ENCODE measurements around the gene LYRM4.
"Not testable (repeated sequence)": the region's sequence is repeated elsewhere in the genome, so short reads cannot be mapped to it uniquely, and the experiment has no call there.

LYRM4 gene

DNA sequence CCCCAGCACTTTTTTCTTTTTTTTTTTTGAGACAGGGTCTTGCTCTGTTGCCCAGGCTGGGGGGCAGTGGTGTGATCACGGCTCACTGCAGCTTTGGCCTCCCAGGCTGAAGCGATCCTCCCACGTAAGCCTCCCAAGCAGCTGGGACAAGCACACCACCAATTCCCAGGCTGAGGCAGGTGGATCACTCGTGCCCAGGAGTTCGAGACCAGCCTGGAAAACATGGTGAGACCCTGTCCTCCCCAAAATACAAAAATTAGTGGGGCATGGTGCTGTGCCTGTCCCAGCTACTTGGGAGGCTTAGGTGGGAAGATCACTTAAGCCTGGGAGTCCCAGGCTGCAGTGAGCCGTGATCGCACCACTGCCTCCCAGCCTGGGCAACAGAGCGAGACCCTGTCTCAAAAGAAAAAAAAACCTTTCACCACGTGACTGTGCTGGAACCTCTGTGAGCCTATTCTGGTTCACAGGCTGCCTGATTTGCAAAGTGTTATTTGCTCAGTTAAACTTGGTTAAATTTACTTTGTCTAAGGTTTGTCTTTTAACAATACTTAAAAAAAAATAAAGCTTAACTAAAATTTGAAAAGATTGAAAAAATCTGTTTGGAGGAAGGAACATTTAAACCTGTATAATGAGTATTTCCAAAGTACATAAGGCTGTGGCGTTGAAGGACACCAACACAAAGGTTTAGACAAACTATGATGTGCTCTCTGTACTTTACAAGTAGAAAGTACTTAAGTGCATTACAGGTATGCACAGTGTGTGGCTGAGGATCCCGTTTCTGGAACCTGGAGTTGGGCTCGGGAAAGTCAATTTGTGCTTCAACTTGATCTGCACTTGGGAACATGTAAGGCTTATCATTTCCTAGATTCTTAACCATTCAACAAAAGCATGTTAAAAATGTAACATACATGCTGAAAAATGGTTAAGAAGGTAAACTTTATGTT, 120.7 kb downstream of the LYRM4 start:
- no peak for DNase-seq

DNA sequence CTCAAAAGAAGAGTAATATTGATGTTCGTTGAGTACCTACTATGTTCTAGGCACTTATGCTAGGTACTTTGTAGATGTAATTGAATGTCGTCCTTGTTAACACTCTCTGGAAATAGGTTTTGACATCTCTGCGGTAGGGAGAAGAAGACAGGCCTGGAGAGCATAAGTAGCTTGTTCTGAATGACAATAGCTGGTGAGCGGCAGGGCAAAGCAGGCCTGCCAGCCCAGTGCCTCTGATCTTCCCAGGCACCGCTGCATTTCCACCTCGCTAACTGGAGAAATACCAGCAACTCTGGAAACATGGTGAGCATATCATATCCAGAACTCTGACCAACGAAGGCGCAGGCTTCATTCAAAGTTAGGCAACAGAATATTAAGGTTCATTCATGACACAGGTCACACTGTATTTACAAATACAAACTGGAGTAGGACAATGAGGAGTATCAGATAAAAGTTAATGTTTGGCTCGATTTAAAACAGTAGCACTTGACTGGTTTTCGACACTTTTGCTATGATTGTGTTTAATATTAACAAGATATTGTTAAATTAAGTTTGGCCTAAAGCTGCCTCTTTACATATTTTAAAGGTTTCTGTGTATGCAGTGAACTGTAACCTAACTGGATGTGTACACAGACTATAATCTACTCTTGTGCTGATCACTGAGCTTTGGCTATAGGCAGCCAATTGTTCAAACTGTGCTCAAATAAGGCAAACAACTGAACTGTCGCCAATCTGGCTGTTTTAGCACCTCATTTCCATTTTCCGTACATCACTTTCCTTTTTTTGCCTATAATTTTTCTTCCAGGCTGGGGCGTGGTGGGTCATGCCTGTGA, 121.5 kb downstream of the LYRM4 start:
- no peak for DNase-seq

DNA sequence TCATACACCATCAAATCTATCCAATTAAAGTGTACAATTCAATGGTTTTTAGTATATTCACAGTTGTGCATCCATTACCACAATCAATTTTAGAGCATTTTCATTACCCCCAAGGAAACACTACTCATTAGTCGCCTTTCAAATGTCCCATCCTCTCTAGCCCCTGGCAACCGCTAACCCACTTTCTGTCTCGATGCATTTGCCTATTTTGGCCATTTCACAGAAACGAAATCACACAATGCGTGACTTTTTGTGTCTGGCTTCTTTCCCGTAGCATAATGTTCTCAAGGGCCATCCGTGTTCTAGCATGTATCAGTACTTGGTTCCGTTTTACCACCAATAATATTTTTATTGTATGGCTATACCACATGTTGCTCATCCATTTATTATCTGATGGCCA, 123.9 kb downstream of the LYRM4 start:
- DNase-seq: no peak

DNA sequence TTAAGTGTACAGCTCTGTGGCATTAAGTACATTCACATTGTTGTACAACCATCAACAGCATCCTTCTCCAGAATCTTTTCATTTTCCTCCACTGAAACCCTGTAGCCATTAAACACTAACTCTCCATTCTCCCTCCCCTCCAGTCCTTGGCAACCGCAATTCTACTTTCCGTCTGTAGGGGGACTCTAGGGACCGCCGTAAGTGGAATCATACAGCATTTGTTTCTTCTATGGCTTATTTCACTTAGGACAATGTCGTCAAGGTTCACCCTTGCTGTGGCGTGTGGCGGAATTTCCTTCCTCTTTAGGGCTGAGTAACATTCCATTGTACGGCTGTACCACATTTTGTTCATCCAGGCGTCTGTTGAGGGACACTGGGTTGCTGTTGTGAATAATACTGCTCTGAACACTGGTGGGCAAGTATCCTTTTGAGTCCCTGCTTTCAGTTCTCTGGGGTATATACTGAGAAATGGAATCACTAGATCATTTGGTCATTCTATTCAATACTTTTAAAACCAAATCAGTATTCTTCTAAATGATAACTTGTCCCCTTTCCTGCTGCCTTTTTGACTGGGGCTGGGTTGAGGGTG, 124.9 kb downstream of the LYRM4 start:
- peak in 2 of 4 experiments; percentile 4 to 10 for DNase-seq

DNA sequence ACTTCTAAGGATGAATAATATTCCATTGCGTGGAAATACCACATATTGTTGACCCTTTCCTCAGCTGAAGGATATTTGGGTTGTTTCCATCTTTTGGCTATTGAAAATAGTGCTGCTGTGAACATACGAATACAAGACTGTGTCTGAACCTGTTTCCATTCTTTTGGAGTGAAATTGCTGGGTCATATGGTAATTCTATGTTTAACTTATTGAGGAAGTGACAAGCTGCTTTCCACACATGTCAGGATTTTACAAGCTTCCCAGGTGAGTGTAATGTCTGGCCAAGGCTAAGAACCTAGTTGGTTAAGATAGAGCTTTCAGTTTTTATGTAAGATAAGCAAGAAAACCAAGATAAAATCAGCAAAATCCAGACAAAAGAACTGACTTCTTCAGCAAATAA, 126.8 kb downstream of the LYRM4 start:
- DNase-seq: no peak

DNA sequence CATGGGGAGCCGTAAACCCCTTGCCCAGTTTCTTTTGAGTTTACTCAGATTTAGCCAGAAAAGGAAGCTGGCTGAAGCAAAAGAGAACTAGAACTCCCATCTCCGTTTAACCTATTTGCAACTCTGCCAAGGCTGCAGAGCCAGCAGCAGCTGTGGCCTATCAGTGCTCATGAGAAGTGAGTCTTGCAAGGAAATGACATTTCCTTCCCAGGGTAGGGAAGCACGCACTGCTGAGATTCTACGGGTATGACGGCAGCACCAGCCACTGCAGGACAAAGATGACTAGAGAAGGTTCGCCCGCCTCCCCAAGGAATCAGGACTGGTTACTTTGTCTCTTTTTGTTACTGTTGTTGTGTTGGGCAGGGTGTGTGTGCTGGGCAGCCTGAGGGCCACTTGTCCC, 128.0 kb downstream of the LYRM4 start:
- DNase-seq: no peak

DNA sequence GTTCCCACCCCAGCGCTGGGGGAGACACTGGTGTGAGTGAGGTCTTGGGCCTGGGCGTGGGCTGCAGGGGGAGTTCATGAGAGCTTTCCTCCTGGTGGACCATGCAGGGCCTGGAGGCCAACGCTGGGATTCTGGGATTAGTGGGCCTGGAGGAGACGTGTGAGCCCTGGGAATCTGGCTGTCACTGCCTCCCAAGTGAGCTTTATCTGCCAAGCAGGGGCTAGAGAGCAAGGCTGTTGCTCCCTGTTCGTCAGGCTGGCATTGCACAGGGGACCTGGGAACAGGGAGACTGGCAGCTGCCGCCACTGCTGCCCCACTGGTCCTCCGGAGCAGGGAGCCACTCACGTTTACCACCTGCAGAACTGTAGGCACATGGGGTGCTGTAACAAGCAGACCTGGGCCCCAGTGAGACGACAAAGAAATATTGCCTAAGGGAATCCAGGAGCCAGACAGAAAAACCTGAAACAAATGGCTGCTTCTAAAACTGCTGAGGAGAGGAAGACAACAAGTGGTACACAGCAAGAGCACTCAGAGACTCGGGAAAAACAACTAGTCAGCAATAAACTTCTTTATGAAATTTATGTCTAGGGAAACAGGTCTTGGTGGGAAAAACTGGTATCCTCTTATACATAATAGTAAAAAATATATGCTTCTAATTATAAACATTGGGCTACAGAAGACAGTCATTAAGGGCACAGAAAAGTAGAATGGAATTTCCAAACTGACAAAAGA, 130.4 kb downstream of the LYRM4 start:
- no peak for DNase-seq

DNA sequence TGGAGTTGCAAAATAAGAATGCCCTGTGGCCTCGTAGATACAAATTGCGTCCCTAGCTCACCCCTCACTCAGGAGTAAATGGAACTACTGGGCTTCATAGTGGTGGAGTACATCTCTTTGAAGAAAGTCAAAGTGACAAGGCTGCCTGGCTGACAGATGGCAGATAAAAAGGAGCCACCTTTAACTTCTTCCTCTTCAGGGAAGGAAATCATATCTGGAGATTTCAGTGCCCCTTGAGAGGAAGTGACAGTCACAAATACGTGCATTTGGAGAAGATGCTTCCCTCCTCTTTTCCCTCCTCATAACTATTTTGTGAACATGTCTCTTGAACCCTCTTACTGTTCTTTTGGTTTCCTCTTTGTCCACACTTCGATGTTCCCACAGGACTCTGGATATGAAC, 132.4 kb downstream of the LYRM4 start:
- no peak for DNase-seq

DNA sequence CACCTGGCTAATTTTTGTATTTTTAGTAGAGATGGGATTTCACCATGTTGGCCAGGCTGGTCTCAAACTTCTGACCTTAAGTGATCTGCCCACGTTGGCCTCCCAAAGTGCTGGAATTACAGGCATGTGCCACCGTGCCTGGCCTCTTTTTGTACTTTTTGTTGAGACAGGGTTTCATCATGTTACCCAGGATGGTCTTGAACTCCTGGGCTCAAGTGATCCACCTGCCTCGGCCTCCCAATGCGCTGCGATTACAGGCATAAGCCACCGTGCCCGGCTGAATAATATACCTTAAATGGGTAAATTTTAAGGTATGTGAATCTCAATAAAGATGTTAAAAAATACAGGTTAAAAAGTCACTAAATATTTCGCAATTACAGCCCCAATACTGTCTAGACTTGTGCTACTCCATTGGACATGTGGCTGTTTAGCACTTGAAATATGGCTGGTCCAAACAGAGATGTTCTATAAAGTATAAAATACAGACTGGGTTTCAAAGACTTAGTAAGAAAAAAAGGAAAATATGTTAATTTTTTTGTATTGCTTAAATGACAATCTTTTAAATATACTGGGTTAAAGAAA, 133.6 kb downstream of the LYRM4 start:
- DNase-seq: no peak

DNA sequence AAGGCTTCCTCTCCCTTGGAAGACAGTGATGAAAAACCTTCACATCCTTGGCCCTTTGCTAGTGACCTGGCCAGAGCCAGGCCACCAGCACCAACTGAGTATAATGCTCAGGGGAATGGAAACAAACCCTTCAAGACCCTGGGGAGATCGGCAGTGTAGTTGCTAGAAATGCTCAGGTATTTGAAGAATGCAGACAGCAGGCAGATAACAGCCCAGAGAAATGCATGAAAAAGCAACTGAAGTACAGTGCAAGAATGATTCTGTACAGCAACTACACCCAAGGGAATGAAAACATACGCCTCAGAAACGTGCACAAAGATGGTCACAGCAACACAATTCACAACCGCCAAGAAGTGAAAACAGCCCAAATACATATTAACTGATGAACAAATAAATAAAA, 134.5 kb downstream of the LYRM4 start:
- DNase-seq: no peak

DNA sequence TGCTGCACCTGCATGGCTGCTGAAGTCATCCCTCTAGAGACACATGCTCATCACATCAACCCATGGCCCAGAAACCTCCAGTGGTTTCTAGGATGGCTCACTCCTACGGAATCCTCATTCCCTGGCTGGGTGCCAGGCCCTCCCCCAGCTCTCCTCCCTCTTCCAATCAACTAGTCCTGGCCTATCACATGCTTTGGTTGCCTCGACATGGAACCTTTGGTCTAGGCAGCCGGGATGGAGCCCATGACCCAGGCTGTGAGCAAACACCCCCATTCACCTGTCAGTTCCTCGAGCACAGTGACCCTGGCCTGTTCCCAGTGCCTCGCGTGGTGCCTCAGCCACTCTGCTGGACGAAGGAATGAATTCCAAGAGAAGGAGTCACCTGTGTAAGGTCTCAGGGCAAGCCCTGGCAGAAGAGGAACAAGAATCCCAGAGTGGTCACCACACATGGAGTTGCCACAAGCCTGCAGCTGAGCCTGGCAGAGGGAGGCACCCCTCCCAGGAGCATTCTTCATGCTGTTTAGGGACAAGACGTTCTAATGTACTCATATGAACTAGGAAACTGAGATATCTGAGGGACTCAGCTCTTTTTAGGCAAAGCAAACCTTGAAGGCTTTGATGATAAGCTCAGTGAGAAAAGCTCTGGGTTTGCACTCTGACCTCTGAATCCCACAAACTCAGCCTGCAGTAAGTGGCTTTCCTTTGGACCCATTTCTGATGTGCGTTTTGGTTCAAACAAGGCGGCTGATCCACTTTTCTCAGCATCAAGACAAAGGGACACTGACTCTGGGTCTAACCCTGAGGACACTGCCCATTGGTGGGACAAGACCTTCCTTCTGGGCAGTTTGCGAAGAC, 135.4 kb downstream of the LYRM4 start:
- DNase-seq: no peak

DNA sequence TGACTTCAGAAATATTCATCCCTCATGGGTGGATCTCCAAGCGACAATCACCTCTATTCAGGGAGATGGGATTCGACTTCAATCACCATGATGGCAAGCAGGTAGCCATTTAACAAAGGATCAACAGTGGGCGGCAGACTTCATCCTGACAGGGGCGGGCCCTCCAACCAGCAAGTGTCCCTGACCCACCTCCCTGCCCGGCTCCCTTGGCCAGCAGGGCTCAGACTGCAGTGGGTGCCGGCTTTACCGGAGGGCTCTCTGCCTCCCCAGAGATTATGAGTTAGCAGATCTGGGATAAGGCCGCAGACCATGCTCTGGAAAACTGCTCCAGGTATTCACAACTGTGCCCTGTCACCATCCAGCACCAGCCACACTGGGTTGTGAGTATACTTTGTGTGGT, 136.2 kb downstream of the LYRM4 start:
- DNase-seq: no peak

DNA sequence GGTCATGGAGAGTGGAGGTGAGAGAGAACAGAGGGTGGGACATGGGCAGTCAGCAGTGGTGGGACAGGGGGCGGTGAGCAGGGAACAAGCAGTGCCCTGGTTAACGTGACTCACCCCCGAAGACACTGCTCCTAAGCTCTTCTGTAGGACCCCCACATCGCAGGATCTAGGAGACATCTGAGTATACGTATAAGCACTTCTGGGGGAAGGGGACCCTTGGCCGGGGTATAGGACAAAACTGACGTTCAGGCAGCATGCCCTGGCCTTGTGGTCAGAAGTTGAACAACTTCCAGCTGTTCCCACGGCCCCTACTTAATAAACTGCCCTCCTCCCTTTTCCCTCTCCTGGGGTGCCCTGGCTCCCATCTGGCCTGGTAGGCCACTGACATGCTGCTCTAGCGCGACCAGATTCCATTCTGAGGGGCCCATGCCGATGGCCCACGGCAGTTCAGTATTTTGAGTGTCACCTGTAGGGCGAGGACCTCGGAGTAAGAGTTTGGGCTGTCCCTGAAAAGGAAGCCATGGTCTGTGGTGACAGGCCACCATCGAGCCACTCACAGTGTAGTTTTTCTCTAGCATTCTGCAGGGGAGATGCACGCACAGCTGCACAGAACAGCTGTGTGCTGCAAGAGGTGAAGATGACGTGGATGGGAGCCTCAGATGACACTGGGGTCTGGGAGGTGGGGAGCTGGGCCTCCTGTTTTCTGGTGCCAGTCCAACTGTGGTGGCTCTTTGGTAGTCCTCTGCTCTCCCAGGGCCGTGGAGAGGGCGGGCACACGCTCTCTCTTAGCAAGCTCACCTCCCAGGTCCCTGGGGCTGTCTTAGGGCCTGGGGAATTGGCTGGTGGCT, 137.2 kb downstream of the LYRM4 start:
- no peak for DNase-seq

DNA sequence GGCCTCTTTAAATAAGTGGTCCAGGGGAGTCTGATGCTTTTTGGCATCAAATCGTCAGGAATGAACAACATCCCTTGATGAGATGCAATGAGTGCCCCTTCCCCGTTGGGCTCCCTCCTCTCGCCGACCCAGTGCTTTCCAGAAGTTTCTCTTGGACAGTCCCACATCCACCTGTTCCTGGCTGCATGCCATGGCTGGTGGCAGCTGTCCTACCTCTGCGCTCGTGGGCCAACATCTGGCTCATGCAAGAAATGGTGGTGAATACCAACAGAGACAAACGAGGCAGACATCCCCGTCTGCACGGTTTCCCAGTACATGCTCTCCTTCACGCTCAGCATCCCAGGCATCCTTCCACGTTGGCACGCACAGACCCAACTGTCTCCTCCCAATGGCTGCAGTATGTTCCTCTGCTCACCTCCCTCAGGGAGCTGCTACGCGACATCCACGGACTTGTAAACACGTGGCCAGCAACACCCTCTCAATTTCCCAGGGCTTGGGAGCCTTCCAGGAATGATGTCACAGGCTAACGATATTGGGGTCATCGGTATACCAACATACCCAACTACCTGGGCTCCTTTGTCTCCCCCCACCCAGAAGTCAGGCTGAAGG, 138.1 kb downstream of the LYRM4 start:
- DNase-seq: no peak

DNA sequence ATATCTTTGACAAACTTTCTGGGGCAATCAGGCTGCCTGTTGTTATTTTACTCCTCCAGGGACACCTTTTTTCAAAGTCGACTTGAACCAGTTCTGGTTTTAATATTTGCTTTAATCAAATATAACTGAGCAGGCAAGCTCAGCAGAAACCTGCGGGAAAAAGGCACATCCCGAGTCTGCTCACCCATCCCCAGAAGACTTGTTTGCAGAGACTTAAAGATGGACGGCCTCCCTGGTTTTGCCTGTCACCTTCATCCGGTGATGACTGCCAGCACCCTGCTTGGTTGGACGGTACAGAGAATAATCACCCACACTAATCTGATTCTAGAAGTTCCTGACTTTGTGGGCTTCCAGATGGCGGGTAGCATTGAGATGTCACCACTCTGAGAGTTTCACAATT, 138.8 kb downstream of the LYRM4 start:
- DNase-seq: no peak

DNA sequence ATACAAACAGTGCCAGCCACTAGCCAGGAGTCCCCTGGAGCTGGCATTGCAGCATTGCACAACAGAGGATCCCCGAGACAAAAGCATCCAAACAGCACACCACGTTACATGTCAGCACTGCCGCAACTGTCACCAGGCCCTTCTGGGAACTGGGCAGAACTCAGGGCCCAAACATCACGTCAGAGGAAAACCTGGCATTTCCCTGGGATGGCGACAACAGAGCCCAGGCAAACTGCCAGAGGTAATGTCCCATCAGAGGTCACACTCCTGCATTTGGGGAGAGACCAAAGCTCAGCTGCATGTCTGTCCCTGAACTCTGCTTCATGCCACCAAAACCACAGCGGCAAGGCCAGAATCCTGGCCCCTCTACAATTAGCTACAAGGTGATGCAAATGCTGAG, 139.3 kb downstream of the LYRM4 start:
- no peak for DNase-seq

DNA sequence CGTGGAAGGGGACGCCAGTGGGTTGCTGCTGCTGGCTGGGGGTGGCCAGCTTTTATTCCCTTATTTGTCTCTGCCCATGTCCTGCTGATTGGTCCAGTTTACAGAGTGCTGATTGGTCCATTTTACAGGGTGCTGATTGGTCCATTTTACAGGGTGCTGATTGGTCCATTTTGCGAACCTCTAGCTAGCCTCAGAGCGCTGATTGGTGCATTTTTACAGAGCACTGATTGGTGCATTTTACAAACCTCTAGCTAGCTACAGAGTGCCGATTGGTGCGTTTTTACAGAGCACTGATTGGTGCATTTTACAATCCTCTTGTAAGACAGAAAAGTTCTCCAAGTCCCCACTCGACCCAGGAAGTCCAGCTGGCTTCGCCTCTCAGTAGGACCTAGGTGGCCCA, 140.2 kb downstream of the LYRM4 start:
- DNase-seq: not testable (repeated sequence)

DNA sequence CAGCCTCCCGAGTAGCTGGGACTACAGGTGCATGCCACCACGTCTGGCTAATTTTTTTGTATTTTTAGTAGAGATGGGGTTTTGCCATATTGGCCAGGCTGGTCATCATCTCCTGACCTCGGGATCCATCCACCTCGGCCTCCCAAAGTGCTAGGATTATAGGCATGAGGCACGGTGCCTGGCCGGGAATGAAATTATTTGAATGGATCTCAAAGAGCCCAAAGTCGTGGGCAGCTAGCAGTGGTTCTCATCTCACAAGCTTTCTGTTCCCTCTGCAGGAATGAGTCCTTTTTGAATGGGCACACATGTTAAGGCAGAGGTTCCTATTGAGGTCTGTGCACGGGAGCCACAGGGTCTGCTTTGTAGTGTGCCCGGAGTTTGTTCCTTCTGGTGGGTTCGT, 140.7 kb downstream of the LYRM4 start:
- no peak for DNase-seq

DNA sequence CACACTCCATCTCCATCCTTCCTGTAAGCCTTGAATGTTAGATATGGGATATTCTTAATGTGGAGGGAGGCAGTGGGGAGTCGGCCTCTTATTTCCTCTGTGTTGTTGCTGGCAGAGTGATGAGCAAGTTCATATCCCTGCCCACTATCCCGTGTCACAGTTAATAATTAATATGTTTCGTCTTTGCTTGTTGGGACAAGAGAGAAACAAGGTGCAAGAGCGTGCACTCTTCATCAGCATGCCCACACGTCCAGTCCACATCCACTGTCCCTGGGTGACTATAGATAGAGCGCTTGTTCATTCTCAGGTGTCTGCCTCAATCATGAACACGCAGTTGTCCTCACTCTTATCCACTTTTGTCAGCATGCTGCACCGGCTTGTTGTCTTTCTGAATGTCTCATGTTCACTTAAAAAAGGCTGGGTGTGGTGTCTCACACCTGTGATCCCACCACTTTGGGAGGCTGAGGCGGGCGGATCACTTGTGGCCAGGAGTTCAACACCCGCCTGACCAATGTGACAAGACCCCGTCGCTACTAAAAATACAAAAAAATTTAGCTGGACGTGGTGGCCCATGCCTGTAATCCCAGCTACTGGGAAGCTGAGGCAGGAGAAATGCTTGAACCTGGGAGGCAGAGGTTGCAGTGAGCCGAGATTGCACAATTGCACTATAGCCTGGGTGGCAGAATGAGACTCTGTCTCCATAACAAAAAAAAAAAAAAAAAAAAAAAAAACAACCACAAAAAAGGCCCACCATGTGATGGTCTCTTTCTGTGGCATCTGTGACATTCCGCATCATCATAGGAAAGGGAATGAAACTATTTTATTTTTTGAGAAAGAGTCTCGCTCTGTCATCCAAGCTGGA, 141.4 kb downstream of the LYRM4 start:
- DNase-seq: no peak

Measured in activated CD4-positive, CD25-positive, alpha-beta regulatory T cell (primary cell).